Measurements from ENCODE around the gene ADGRF5.

The ADGRF5 gene

GRCh38 chr6:46935687-46936086 is 13.9 kb upstream of the ADGRF5 start:
- no peak overlapping the region for H3K4me3 ChIP-seq (ENCODE audit: low read depth, low read length)
- no peak for TF ChIP-seq POLR2A (IDR thresholded peaks at IDR 0.05; ENCODE audit: extremely low read depth, insufficient read length)
- TF ChIP-seq MYC (IDR thresholded peaks at IDR 0.05; ENCODE audit: low read depth, low read length) = no peak
- TF ChIP-seq MAX (IDR thresholded peaks at IDR 0.05; ENCODE audit: low read depth, low read length) = no peak
- no peak for TF ChIP-seq CTCF (IDR thresholded peaks at IDR 0.05; ENCODE audit: low read depth, low read length)
- no peak for DNase-seq (ENCODE audit: low read depth)

GRCh38 chr6:46933751-46934150 is 12.0 kb upstream of the ADGRF5 start:
- no peak for DNase-seq (ENCODE audit: low read depth)
- no peak overlapping the region for H3K4me3 ChIP-seq (ENCODE audit: low read depth, low read length)
- TF ChIP-seq POLR2A (IDR thresholded peaks at IDR 0.05; ENCODE audit: extremely low read depth, insufficient read length) = no peak
- TF ChIP-seq MAX (IDR thresholded peaks at IDR 0.05; ENCODE audit: low read depth, low read length) = no peak
- no peak for TF ChIP-seq CTCF (IDR thresholded peaks at IDR 0.05; ENCODE audit: low read depth, low read length)
- TF ChIP-seq MYC (IDR thresholded peaks at IDR 0.05; ENCODE audit: low read depth, low read length) = no peak

- no peak overlapping the region for H3K4me3 ChIP-seq (ENCODE audit: low read depth, low read length)
- no peak for DNase-seq (ENCODE audit: low read depth)
- no peak for TF ChIP-seq MYC (IDR thresholded peaks at IDR 0.05; ENCODE audit: low read depth, low read length)
- TF ChIP-seq CTCF (IDR thresholded peaks at IDR 0.05; ENCODE audit: low read depth, low read length) = no peak
- TF ChIP-seq POLR2A (IDR thresholded peaks at IDR 0.05; ENCODE audit: extremely low read depth, insufficient read length) = no peak
- no peak for TF ChIP-seq MAX (IDR thresholded peaks at IDR 0.05; ENCODE audit: low read depth, low read length)
These were observed 11.0 kb upstream of the ADGRF5 start for GRCh38 chr6:46932526-46933319.

GRCh38 chr6:46931416-46931815 is 9.7 kb upstream of the ADGRF5 start:
- TF ChIP-seq CTCF (IDR thresholded peaks at IDR 0.05; ENCODE audit: low read depth, low read length) = no peak
- TF ChIP-seq MAX (IDR thresholded peaks at IDR 0.05; ENCODE audit: low read depth, low read length) = no peak
- TF ChIP-seq POLR2A (IDR thresholded peaks at IDR 0.05; ENCODE audit: extremely low read depth, insufficient read length) = no peak
- no peak for TF ChIP-seq MYC (IDR thresholded peaks at IDR 0.05; ENCODE audit: low read depth, low read length)
- DNase-seq (ENCODE audit: low read depth) = no peak
- no peak overlapping the region for H3K4me3 ChIP-seq (ENCODE audit: low read depth, low read length)

- TF ChIP-seq POLR2A (IDR thresholded peaks at IDR 0.05; ENCODE audit: extremely low read depth, insufficient read length) (no peak), MAX (IDR thresholded peaks at IDR 0.05; ENCODE audit: low read depth, low read length) (no peak)
- DNase-seq (ENCODE audit: low read depth) = no peak
- H3K4me3 ChIP-seq (ENCODE audit: low read depth, low read length) = no peak overlapping the region
These were observed 8.6 kb upstream of the ADGRF5 start for GRCh38 chr6:46930331-46930730.

GRCh38 chr6:46927066-46927465 is 5.3 kb upstream of the ADGRF5 start:
- TF ChIP-seq CTCF (IDR thresholded peaks at IDR 0.05; ENCODE audit: low read depth, low read length) = no peak
- TF ChIP-seq MYC (IDR thresholded peaks at IDR 0.05; ENCODE audit: low read depth, low read length) = no peak
- TF ChIP-seq MAX (IDR thresholded peaks at IDR 0.05; ENCODE audit: low read depth, low read length) = no peak
- no peak for TF ChIP-seq POLR2A (IDR thresholded peaks at IDR 0.05; ENCODE audit: extremely low read depth, insufficient read length)
- DNase-seq (ENCODE audit: low read depth) = no peak
- no peak overlapping the region for H3K4me3 ChIP-seq (ENCODE audit: low read depth, low read length)
